ENCODE data around the gene DSN1. TPM values are rescaled to one million over a fixed set of nuclear protein-coding genes. Genes with fewer than 3 reads are reported as not detected.

Gene DSN1
- total RNA-seq: 10 to 100 TPM in 1 of 2 donors, 1 to 10 TPM in 1; 6.2 to 14.6 TPM
- polyA plus RNA-seq: 1 to 10 TPM; 3.5 to 4.0 TPM

DNA sequence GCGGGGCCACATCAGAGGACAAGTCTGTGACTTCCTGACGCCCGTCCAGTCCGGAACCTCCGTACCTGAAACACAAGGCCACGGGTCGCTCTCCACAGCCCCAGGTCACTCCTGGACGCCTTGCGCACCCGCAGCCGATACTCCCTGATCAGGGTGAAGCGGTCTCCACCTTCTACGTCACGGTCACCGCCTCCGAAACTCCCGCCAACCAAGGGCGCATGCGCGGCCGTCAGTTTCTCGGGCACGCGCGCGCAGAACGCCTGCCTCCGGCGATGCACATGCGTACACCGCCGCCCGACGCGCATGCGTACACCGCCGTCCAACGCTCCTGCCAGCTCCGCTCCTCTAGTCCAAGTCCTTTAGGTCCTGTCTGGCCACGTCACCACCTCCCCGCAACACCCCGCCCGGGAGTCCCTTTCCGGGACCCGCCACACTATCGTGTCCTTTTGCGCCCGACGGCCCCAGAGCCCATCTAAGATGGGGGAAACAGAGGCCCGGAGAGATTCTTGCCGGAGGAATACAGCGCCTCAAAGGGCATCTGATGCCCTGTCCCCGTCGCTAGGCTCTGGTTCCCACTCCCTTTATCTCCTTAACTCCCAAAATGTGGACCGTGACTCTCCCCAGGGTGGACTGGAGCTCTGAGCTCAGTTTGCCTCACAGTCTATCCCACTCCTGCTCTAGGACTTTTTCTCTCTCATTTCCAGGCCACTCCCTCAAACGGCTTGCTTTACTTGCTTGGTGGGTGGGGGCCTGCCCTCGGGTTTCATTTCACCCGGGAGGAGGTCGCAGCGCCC is at the start of gene DSN1:
Gene DSN1 (minus strand): TSS at position 167 of the 794 bp plus-strand sequence. CDS start 2,305 bp downstream, outside the sequence.
- H3K9ac ChIP-seq (ENCODE audit: low read depth in 1 of 2, low read length in 2 of 2): peak within 1 kb of the TSS; percentile 95
- TF ChIP-seq RAD21 (IDR thresholded peaks at IDR 0.05) (peak; percentile 57 to 68), RXRA (IDR thresholded peaks at IDR 0.05) (no peak), REST (IDR thresholded peaks at IDR 0.05) (peak; percentile 53), JUND (IDR thresholded peaks at IDR 0.05) (peak in 1 of 2 donors; percentile 61), NR2F2 (IDR thresholded peaks at IDR 0.05) (no peak), ATF3 (IDR thresholded peaks at IDR 0.05) (no peak), FOXA1 (IDR thresholded peaks at IDR 0.05) (no peak), GABPA (IDR thresholded peaks at IDR 0.05 in 1 of 2, conservative IDR thresholded peaks at IDR 0.05 in 1 of 2) (peak in 1 of 2 donors; percentile 34), MAX (IDR thresholded peaks at IDR 0.05) (peak; percentile 38), HNF4A (conservative IDR thresholded peaks at IDR 0.05) (peak; percentile 30 to 64), YY1 (IDR thresholded peaks at IDR 0.05) (peak; percentile 62), TAF1 (conservative IDR thresholded peaks at IDR 0.05) (no peak), EGR1 (IDR thresholded peaks at IDR 0.05; ENCODE audit: low read depth in 2 of 2) (no peak)
- TF ChIP-seq, protein P1, sequence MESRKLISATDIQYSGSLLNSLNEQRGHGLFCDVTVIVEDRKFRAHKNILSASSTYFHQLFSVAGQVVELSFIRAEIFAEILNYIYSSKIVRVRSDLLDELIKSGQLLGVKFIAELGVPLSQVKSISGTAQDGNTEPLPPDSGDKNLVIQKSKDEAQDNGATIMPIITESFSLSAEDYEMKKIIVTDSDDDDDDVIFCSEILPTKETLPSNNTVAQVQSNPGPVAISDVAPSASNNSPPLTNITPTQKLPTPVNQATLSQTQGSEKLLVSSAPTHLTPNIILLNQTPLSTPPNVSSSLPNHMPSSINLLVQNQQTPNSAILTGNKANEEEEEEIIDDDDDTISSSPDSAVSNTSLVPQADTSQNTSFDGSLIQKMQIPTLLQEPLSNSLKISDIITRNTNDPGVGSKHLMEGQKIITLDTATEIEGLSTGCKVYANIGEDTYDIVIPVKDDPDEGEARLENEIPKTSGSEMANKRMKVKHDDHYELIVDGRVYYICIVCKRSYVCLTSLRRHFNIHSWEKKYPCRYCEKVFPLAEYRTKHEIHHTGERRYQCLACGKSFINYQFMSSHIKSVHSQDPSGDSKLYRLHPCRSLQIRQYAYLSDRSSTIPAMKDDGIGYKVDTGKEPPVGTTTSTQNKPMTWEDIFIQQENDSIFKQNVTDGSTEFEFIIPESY (IDR thresholded peaks at IDR 0.05): no peak
- under 1% methylated on average over 61 of the region's 61 CpGs for WGBS
- no peaks in the 10 kb centered on the region for H3K9me3 ChIP-seq (ENCODE audit: control insufficient read depth in 4 of 4, low read length in 3 of 4)
- H3K36me3 ChIP-seq (ENCODE audit: control insufficient read depth in 4 of 4, insufficient read depth in 3 of 4, low read depth in 1 of 4, low read length in 3 of 4): peaks cover 0 to 2% (median 1%) of the 10 kb centered on the region in 4 donors
- H3K27me3 ChIP-seq (ENCODE audit: control insufficient read depth in 4 of 4, insufficient read depth in 4 of 4, low read length in 3 of 4): no peaks in the 10 kb centered on the region
- peak within 1 kb of the TSS; percentile 75 to 93 (median 77) for H3K4me3 ChIP-seq (ENCODE audit: low read depth in 1 of 3, low read length in 3 of 3)
- peaks cover 0 to 16% (median 12%) of the 10 kb centered on the region in 4 donors for H3K4me1 ChIP-seq (ENCODE audit: control insufficient read depth in 4 of 4, insufficient read depth in 4 of 4, low read length in 3 of 4)
- peak; percentile 100 for DNase-seq (ENCODE audit: low spot score)
- H3K27ac ChIP-seq (ENCODE audit: low read depth in 1 of 2, low read length in 2 of 2): peak within 1 kb of the TSS; percentile 89 to 95

- no peak overlapping the region for H3K27ac ChIP-seq (ENCODE audit: low read depth in 1 of 2, low read length in 2 of 2)
- H3K4me3 ChIP-seq (ENCODE audit: low read depth in 1 of 3, low read length in 3 of 3): no peak overlapping the region
Measured at GRCh38 chr20:36823121-36823520, 49.6 kb upstream of the DSN1 start.

More at GRCh38 chr20:36823121-36823520, 49.6 kb upstream of the DSN1 start:
- no peaks in the 10 kb centered on the region for H3K27me3 ChIP-seq (ENCODE audit: control insufficient read depth in 4 of 4, insufficient read depth in 4 of 4, low read length in 3 of 4)
- TF ChIP-seq EGR1 (IDR thresholded peaks at IDR 0.05; ENCODE audit: low read depth in 2 of 2) (no peak), MAX (IDR thresholded peaks at IDR 0.05) (no peak), GABPA (IDR thresholded peaks at IDR 0.05 in 1 of 2, conservative IDR thresholded peaks at IDR 0.05 in 1 of 2) (no peak), NR2F2 (IDR thresholded peaks at IDR 0.05) (no peak), SP1 (IDR thresholded peaks at IDR 0.05) (no peak), RAD21 (IDR thresholded peaks at IDR 0.05) (no peak), HNF4G (IDR thresholded peaks at IDR 0.05) (no peak), REST (IDR thresholded peaks at IDR 0.05) (no peak), ATF3 (IDR thresholded peaks at IDR 0.05) (no peak)
- H3K4me1 ChIP-seq (ENCODE audit: control insufficient read depth in 4 of 4, insufficient read depth in 4 of 4, low read length in 3 of 4): no peaks in the 10 kb centered on the region
- no peaks in the 10 kb centered on the region for H3K9me3 ChIP-seq (ENCODE audit: control insufficient read depth in 4 of 4, low read length in 3 of 4)
- H3K36me3 ChIP-seq (ENCODE audit: control insufficient read depth in 4 of 4, insufficient read depth in 3 of 4, low read depth in 1 of 4, low read length in 3 of 4): peaks cover 0 to 2% (median 0%) of the 10 kb centered on the region in 4 donors
- H3K9ac ChIP-seq (ENCODE audit: low read depth in 1 of 2, low read length in 2 of 2): no peak overlapping the region
- DNase-seq (ENCODE audit: low spot score): no peak
- WGBS: 62% methylated on average over 5 of the region's 5 CpGs
